ENCODE results near the gene TOP2B.

TOP2B gene

DNA sequence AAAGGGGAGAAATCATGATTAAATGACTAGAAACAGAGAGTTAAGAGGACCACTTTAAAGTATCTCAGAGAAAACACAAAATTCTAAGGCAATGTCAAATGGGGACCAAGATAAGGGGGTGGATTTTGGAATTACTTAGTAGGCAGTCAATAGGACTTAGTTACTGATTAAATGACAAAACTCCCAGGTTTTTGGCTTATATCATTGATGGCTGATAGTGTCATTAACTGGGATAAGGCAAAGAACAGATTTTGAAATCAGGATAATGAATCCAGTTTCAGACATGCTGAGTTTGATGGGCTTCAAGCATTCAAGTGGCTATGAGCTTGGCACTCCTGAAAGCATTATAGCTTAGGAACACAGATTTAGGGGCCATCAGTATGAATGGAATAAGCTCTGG, 53.9 kb downstream of the TOP2B start:
- no peak for DNase-seq

DNA sequence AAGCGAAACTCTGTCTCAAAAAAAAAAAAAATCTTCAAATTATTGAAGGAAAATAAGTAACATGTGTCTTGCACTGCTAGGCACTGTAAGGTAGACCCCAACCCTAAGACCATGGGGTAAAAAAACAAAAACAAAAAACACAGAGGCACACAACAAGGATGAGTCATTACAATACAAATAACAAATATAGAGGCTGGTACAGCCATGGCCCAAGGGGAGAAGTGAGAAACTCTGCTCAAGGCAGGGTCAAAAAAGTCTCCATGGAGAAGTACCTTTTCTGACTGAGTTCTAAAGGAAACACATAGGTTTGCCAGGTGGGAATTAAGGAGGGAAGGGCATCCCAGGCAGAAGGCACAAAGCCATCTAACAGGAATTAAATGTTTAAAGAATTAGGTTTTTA, 54.5 kb downstream of the TOP2B start:
- DNase-seq = no peak

DNA sequence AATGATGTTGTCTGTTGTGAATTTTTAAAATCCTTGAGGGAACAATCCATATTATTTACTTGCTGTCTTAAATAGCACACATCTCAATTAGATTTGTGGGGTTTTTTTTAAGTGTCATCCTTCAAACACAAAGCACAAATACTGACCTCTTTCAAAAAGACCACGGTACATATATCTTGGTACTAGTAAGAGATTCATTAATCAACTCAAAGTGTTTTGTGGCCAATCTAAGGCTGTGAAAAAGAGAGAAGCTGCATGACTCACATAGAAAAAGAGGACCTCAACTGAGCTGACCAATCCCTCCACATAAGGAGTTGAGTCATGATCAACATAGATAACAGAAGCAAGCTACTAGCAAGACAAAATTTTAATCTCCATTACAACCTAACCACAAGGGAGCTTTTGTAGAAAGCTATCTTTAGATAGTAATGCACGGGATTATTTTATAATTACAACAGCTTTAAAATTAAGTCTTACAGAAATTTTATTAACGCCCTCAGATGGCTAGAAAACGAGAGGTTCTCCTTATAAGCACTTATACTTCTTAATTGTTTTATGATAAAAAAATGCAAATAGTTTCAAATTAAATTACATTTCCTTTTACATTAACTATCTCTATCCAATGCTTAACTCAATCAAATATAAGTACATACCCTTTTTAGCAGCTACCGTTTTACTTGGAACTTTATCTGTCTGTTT, 60.5 kb downstream of the TOP2B start:
- DNase-seq = no peak

DNA sequence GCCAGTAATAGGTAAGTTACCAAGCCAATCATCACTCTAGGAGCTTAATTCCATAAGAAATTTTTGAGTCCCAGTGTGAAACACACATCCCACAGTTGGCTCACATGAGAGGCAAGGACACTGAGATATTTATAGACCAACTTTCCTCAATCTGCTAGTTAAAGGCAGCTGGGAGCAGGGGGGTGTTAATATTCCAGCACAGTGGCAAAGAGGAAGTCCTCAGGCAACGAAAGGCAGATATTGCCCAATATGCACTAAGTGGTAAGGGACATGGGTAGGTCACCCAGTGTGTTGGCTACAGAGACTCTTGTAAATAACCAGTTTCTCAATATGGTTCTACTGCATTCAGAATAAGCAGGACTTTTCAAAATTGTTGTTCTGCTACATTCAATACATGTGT, 61.0 kb downstream of the TOP2B start:
- no peak for DNase-seq

DNA sequence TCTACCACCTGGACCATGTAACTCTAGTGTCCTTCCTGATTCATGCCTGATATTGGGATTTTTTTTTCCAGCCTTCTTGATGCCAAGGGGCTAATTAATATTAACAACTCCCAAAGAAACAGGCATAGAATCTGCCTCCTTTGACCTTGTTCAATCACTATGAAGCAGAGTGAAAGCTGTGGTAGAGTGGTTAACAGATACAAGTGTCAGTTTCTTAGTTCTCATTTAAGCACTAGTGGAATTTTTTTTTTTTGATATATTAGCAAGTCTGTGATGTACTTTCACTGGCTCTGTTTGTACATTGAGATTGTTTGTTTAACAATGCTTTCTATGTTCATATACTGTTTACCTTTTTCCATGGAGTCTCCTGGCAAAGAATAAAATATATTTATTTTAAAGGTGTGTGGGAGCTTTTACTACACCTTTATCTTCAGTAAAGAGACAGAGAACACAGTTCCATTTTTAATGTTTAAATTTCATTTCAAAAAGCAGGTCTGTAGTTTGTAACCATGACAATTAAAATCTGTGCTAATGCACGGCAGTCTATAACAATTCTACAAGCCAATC, 67.1 kb downstream of the TOP2B start:
- DNase-seq = no peak

DNA sequence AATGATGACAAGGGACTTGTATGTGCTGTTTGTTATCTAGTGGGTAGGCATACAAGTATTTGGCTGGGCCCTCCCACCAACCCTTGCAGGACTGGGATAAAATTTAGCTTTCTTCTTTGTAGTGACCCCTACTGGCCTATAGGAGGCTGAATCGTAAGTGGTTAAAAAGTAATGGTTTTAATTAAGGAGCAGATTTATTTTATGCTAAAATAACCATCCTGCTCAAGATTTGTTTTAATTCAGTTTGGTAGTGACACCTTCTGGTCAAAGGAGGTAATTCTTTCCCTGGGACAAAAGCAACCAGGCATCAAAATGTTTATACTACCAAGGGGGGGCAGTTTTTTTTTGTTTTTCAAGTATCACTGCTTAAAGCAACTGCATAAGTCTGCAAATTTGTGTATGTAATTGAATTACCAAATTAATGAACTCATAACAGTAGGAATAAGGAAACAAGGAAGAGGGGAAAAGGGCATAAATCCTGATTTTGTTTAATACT, 70.7 kb downstream of the TOP2B start:
- no peak for DNase-seq

DNA sequence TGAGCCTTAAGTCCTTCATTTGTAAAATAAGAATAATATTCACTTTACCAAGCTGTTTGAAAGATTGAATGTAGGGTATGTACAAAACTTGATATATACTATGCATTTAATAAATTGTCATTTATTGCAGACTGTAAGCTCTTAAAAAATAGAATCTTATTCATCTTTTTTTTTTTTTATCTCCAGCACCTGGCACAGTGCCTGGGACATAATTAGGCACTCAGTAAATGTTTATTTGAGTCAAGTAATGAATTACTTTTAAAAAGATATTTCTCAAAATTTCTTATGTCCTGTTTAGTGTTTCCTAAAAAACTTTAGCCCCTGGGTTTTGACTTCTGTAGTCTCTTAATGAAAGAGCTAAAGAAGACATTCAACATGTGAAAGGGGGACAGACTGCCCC, 71.7 kb downstream of the TOP2B start:
- no peak for DNase-seq

DNA sequence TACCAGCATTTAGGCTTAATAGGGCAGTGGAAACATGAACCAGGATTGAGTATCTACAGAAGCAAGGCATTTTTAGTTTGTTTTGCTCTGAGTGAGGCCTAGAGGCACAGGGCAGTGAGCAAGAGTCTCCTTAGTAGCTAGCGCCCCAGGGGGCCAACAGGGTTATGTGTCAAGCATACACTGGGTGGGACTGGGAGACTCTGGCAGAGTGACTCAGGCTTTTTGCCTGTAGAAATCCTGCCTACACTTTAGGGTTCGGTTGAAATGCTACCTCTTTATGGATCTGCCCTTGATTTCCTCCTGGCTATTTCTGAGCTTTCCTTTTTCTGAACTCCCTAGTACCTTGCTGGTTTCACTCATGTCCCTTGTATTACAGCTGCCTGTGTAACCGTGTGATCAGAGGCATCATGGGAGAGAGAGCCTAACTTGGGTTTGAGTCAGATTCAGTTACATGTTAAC, 72.2 kb downstream of the TOP2B start:
- no peak for DNase-seq

DNA sequence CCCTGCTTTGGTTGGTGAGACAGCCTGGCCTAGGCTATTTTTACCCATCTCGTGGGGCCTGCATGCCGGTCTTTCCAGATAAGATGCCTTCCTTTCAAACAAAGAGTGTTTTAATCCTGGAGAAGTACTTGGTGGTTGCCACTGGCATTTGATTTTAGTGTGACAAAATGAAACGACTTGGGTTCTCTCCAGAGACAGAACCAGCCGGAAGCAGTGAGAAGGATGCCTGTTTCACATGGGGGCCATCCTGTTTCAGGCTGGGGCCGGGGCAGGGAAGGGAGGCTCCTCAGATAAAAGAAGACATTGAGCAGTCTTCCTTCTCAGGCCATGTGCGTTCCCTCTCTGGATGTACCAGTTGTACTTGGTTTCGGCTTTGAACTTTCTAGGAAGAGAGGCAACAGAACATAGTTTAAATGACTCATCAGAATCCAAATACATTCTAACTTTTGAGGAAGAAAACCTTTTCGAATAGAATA, 74.9 kb downstream of the TOP2B start:
- no peak for DNase-seq

DNA sequence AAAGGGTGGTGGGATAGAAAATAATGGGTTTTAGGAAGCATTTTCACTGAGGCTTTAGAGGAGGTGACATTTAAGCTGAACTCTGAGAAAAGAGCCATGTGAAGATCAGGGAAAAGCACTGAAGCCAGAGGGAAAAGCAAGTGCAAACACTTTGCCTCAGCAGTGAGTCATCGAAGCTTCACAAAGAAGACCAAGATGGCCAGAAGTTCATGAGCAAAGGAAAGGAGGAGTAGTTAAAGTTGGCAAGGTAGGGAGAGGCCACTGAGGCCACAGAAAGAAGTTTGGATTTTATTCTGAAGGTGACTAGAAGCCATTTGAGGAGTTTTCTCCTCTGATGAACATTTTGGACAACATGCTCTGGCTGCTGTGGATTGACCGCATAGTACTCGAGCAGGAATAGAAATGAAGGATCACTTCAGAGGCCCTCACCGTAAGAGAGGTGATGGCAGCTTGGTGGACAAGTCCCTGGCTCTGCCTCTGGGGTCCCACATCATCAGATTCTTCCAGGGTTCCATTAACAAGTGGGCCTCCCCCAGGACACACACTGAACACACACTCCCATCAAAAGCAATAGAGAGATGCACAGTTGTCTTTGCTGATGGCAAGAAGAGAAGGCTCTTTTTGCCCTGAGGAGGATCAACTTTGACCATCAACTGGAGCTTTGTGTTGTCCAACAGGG, 75.5 kb downstream of the TOP2B start:
- DNase-seq = no peak

DNA sequence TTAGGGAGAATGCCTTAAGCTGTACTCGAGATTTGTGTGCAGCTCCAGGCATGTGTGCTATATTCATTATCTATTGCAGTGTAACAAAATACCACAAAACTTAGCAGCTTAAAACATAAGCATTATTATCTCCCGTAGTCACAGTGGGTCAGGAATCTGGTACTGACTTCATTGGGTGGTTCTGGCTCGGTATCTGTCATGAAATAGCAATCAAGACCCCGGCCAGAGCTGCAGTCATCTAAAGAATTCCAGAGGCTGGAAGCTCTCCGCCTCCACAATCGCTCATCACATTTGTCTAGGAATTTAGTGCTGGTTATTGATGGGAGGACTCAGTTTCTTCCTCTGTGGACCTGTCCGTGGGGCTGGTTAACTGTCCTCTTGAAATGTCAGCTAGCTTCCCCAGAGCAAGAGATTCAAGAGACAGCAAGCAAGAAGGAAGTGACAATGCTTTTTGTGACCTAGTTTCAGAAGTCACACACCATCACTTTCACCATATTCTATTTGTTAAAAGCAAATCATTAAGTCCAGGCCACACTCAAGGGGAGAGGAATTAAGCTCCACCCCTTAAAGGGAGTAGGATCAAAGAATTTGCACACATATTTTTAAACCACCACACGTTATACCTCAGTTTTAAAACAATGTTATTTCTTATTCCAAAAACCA, 76.1 kb downstream of the TOP2B start:
- DNase-seq = no peak

DNA sequence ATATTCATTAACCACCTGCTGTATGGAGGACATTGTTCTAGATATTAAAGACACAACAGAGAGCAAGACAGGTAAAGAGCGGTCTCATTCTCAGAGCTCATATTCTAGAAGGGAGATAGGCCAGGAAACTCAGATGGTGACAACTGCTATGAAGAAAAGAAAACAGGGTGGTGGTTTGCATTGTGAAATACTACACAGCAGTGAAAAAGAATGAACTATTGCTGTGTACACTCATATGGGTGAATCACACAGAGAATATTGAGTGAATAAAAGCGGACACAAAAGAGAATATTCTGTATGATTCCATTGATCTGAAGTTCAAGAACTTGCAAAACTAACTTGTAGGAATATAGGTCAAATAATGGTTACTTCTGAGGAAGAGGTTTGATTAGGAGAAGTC, 76.7 kb downstream of the TOP2B start:
- DNase-seq = no peak

DNA sequence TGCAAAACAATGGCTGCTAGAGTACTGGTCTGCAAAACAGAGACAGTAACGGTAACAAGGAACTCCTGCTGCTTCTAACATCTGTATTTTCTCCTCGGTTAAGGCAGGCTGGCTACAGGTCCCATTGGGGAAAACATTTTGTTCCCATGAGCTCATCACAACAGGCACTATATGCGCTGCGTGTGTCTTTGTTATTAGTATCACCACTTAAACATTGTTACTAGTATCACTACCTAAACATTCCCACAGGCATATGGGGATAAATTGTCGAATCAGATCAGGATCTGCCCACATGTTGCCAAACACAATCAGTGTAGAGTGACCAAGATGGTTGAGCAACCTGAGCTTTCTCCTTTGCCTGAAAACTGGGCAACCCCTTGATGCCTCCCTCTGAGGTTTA, 77.2 kb downstream of the TOP2B start:
- DNase-seq = no peak

DNA sequence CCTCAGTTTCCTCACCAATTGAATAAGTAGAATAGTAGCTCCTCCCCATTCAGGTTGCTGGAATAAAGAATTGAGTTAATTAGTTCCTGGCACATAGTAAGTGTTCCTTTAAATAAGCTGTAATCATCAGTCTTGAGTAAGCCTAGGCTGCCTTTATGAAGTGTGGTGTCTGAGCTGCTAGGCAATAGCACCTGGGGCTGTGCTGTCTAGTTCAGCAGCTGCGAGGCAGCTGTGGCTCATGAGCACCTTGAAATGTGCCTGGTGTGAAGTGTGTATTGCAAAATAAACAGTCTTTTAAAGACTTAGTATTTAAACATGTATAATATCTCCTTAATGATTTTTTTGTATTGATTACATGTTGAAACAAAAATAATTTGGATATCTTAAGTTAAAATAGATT, 77.6 kb downstream of the TOP2B start:
- no peak for DNase-seq

DNA sequence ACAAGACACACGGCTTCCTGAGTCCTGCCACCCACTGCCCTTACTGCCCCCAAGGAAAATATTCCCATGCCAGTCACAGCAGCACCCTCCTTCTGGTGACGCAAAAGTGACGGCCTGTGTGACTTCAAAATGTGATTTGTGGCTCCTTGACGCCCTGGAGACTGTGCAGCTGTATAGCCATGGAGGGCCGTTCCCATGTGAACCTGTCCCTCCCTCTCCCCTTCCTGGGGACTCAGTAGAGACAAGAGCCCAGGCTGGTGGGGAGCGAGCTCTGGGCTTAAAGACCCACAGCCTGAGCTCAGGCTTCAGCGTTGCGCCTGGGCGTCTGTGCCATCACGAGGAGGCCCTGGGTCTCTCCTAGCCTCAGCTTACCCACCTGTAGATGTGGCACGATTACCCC, 78.2 kb downstream of the TOP2B start:
- no peak for DNase-seq

DNA sequence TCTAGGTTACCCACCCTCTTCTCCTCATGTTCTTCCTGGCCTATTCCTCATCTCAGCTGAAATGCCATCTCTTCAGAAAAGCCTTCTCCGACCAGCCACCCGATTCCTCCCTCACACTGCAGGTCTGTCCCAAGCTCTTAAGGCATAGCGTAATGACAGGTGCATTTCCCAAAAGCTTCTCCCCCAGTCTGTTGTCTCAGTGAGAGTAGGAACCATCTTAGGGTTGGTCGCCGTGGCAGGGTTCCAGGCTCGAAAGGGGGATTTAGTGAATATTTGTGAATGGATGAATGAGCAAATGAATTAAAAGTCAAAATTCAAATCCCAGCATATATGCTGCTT, 78.6 kb downstream of the TOP2B start:
- no peak for DNase-seq

DNA sequence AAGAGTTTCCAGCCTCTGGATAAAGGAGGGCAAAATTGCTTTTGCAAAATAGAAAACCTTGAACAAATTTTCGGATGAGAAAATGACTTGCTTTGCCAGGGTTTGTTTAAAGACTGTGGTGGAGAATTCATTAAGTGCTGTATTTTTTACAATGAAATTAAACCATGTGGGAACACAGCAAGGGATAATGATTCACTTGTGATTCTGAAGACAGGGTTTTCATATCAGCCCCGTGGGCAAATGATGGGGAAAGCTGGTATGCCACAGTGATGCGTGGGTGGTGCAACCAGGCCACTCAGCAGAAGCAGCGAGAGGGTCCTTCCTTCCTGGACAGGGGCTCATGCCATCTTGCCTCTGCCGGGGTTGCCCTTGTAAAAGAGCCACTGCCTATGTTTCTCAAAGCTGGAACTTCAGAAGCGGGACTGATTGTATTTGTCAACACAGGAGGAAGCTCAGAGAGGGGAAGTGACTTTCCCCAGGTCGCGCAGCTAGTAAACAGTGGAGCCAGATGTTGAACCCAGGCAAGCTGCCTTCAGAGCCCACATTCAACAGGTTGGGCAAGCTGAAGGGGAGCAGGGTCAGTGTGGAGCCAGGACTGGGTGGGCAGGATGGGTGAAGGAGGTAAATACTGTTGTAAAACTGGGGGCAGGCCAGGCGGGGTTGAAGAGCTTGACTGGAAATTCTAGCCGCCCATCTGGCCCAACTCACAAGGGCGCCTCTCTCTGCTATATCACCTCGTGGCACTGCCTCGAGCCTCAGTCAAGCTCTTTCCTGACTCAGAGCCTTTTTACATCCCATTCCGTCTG, 79.1 kb downstream of the TOP2B start:
- DNase-seq = no peak

DNA sequence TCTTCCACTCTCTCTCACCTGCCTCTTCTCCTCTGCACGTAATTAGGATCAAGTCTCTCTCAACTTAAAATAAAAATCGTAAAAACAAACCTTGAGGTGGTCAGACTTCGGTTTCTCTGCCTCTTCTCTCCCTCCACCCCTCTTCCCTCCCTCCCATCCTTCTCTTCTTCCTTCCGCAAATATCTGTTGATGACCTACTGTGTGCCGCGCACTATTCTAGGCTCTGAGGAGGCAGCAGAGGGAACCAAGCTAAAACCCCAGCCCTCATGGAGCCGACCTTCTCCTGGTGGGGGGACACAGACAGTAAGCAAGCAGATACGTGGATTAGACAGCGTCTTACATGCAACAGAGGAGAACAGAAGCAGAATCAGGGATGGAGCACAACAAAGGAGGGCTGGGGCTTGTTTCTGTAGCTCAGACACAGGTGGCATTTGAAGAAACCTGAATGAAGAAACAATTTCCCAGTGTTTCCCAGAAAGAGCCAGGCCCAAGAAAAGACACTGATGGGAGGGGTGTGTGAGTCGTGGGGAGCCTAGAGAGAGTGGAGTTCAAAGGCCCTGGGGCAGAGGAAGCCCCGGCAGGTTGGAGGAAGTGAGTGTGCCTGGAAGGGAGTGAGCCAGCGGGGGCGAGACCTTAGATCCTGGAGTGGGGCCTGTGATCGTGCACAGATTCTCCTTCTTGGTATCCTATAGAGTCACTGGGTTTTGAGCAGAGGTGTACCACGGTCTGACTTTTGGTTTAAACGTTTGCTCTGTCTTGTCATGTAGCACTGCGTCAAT, 80.5 kb downstream of the TOP2B start:
- DNase-seq = no peak

DNA sequence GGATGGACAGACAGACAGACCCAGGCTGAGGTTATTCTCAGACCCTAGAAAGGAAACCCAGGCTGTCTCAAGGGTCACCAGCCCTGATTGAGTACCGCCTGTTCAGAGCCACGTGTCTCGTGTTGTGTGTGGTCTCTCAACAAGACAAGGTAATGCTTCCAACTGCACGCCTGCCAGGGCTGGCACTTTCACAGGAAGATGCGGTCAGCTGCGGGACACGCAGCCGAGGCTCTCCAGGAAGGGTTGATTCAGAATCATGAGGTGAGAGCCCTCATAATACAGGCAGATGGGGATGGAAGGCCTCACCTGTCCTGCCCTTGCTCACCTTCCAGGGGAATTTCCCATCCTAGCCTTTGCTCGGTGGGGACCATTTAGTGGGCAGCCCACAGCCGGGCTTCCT, 81.4 kb downstream of the TOP2B start:
- DNase-seq = no peak

DNA sequence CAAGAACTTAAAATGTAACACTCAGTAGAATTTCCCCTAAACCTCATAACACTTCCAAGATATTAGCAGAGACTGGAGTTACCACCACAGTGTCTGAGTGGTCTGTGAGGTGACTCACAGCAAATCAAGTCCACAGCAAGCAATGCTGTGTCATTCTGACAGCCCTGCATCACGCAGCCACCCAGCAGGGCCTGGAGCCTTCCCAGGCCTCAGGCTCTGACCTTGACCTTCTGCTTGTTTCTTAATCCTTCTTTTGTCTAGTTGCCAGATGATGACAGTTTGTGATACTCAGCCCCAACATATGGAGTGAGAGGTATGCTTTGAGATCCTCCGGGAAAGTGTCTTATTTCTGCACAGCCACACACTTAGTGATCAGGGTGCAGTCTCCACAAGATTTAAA, 82.5 kb downstream of the TOP2B start:
- DNase-seq = no peak

DNA sequence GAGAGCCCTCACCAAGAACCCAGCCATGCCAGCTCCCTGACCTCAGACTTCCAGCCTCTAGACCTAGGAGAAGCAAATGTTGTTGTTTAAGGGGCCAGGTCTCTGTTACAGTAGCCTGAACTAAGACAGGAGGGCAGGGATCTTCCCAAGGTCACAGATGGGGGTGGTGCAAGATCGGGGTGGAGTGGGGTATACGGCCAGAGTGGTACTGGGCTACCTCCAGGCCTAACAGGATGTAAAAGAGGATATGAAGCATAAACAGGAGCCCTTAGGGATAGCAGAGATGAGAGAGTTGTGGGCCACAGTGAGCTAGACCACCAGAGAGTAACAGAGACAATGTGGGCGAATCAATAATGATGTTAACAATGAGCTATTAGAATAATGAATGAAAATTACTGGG, 82.9 kb downstream of the TOP2B start:
- DNase-seq = no peak

DNA sequence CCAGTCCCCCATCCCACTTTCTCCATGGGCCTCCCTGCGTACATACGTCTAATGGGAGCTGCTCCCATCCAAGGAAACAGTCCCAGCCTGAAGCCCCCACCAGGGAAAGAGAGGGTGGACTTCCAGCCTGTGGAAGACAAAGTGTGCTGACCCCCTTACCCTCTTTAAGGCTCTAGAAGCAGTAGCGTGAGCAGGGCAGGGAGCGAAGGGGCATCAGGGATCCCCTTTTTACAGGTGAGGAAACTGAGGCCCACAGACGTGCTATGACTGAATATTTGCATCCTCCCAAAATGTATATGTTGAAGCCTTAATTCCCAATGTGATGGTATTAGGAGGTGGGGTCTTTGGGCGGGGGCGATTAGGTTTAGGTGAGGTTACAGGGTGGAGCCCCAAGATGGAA, 83.4 kb downstream of the TOP2B start:
- no peak for DNase-seq
